Mucosa of descending colon (tissue), 3 donors: ENCODE data around the gene GNAO1. TPM values are rescaled to one million over a fixed set of nuclear protein-coding genes. Genes with fewer than 3 reads are reported as not detected.
A peak's percentile ranks its signal among the peaks of the same experiment; 100 is the strongest.

ENCODE experiments used
- ATAC-seq: fragments of 200-7000 bp; cut with Tn5 transposase; one replicate; pipeline ENCODE4 v1.9.1; 2020; ENCODE audit warnings: mild to moderate bottlenecking, moderate library complexity
- DNase-seq, 3 donors: peaks; one replicate each; pipeline ENCODE4 v3.0.0-alpha.2; 2020
- H3K36me3 ChIP-seq: fragments of 200-600 bp; one replicate; pipeline ENCODE4 v1.8.0; 2021; ENCODE audit warnings: low read depth, mild to moderate bottlenecking
- H3K4me1 ChIP-seq: fragments of 200-600 bp; one replicate; pipeline ENCODE4 v1.8.0; 2021; ENCODE audit warnings: low read depth, mild to moderate bottlenecking
- H3K4me3 ChIP-seq: fragments of 200-600 bp; one replicate; pipeline ENCODE4 v1.8.0; 2021; ENCODE audit warnings: mild to moderate bottlenecking
- H3K9me3 ChIP-seq: fragments of 200-600 bp; one replicate; pipeline ENCODE4 v1.8.0; 2021; ENCODE audit warnings: mild to moderate bottlenecking
- intact Hi-C, 2 donors: fragments of 100-400 bp; cut with DNase I in 1 of 2; cut with micrococcal nuclease in 1 of 2; formaldehyde crosslinking; loops; one replicate each; pipeline versions ENCODE4 v1.11.0 to v1.11.1; 2022; cut with DNase I, micrococcal nuclease
- total RNA-seq, 3 donors: library from RNA; stranded (reverse); fragmentation: NEBNext Ultra II Directional in 2 of 3; extraction: Animal tissue kit (Norgen Biotek cat#: 25700) in 2 of 3; gene quantifications; one replicate each; pipeline versions ENCODE4 v1.2.1 to v1.2.4, GENCODE V29; 2021 to 2023
- TF ChIP-seq, protein P1 (sequence below): fragments of 200-600 bp; IDR thresholded peaks from one replicate; pipeline ENCODE4 v1.8.0; 2022; ENCODE audit warnings: antibody characterized with exemption, mild to moderate bottlenecking
- donor health status: DM: no; HTN: no; CAD: no; lungs with moderate emphysema.
- donor health status: DM: no; HTN: no; CAD: no.
- donor health status: DM: no; HTN: yes; CAD: no.

The GNAO1 gene
- total RNA-seq, 3 donors from 2014 or later = 8.3 to 113 (median 9.8) TPM

DNA sequence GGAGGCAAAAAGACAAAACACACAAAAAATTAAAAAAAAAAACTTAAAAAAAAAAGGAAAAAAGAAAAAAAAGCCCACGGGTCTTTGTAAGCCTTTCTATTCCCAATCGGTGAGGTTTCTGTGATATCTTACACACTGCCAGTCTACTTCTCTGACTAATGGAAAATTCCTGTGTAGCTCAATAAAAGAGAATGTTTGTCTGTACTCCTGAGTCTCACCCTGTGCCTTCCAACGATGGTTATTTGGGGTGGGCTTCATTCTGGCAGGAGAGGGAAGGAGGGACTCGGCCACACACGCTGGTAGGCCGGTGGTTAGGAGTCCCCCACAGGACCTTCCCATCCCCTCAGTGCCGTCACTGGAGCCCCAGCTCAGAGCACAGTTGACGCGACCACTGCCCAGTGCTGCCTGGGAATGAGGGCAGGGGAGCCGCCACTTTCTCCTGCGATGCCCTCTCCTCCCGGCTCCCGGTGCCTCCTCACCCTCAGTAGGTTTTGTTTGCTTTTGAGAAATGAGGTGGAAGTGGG is 166.0 kb downstream of the GNAO1 start:
- TF ChIP-seq, protein P1, sequence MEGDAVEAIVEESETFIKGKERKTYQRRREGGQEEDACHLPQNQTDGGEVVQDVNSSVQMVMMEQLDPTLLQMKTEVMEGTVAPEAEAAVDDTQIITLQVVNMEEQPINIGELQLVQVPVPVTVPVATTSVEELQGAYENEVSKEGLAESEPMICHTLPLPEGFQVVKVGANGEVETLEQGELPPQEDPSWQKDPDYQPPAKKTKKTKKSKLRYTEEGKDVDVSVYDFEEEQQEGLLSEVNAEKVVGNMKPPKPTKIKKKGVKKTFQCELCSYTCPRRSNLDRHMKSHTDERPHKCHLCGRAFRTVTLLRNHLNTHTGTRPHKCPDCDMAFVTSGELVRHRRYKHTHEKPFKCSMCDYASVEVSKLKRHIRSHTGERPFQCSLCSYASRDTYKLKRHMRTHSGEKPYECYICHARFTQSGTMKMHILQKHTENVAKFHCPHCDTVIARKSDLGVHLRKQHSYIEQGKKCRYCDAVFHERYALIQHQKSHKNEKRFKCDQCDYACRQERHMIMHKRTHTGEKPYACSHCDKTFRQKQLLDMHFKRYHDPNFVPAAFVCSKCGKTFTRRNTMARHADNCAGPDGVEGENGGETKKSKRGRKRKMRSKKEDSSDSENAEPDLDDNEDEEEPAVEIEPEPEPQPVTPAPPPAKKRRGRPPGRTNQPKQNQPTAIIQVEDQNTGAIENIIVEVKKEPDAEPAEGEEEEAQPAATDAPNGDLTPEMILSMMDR = no peak
- Histone ChIP-seq H3K4me3 (no peak overlapping the region), H3K9me3 (no peaks in the 10 kb centered on the region), H3K4me1 (peaks cover 4% of the 10 kb centered on the region), H3K36me3 (no peaks in the 10 kb centered on the region)
- intact Hi-C loops = no loop called here
- peak; percentile 8 for ATAC-seq
- DNase-seq = peak in 2 of 3 donors; percentile 19 to 45

DNA sequence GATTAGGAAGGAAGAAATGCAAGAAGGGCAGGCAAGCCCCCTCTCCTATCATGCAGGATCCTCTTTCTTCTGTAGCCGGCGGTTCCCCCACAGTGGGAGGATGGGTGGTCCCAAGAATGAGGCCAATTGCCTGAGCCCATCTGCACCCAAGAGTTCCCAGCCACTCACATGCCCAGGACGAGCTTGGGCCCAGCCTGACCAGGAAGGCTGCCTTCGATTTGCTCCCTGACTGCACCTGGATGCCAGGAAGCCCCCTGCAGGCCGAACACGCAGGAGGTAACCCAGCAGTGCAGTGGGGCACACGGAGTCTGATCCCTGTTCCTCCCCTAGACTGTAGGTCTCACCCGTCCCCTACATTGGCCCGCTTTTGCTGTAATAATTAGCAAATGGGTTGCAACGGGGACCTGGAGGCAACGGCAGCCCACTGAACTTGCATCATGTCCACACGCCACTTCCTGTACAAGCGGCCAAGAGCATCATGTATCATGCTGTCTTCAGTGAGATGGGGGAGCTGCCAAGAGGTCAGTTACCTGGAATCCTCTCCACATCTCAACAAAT is 166.6 kb downstream of the GNAO1 start:
- peaks cover 4% of the 10 kb centered on the region for H3K4me1 ChIP-seq
- intact Hi-C loops = no loop called here
- TF ChIP-seq, protein P1 = no peak
- H3K36me3 ChIP-seq = no peaks in the 10 kb centered on the region
- ATAC-seq (no peak), DNase-seq (peak in 2 of 3 donors; percentile 28 to 44)
- H3K9me3 ChIP-seq = no peaks in the 10 kb centered on the region
- no peak overlapping the region for H3K4me3 ChIP-seq

DNA sequence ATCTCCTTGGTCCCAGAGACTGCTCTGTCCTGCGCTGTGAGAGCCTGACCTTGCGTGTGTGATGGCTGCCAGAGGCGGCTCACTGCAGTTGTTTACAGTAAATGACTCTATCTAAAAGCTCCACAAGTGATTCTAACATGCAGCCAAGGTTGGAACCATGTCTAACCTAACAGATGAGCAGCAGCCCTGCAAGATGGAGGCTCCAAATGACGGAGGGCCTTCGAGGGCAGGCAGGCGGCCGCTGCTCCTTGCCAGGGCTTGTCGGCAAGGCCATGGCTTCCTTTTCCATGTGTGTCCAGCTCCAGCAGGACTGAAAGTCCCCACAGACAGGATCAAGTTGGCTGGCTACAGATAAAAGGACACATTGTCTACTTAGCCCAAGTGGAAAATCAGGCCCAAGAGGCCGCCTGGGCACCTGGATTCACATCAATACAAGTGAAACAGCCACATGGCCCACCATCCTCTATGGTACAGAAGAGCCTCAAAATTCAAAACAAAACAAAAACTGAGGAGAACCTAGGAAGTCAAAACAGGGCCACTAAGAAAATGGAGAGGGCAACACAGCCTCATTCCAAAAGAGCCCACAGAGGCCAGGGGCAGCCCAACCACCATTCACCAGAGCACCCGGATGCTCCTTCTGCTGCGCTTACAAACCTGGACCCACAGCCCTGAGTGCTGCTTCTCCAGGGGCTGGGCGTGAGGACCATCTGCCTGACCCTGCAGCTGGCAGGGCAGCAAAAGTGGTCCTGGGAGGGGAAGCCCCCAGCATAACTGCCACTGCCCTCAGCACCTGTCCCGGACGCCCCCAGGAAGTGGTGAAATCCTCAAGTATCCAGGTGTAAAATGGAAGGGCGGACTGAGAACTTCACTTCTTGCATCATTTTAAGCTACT is 169.1 kb downstream of the GNAO1 start:
- Histone ChIP-seq H3K4me3 (no peak overlapping the region), H3K9me3 (no peaks in the 10 kb centered on the region), H3K36me3 (no peaks in the 10 kb centered on the region), H3K4me1 (peaks cover 4% of the 10 kb centered on the region)
- TF ChIP-seq, protein P1 = no peak
- no peak for ATAC-seq
- peak in 1 of 3 donors; percentile 35 for DNase-seq
- intact Hi-C loops = no loop called here

DNA sequence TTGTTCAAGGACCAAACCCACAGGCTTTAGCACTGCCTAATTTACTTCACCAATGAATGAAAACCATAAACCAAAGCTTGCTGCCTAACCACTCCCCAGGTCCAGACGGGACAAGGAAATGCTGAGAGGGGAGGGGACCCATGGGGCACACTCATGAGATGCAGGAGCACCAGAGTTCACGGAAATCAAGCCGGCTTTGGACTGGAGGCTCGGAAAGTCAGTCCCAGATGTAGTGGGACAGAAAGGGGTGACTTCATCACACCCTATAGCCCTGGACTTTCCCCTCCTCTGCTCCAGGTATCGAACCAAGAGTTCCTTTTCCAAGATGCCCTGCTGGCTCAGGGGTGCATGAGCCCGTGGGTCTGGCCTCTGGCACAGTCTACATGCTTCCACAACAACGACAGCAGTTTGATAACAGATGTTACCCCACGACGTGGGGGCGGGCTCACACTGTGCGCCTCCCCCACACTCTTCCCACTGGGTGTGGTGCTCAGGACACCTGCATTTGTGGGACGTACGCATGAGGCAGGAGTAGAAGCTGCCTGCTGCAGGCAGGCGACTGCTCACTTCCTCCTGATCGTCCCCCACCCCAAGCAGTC is 170.9 kb downstream of the GNAO1 start:
- DNase-seq = peak in 1 of 3 donors; percentile 14

DNA sequence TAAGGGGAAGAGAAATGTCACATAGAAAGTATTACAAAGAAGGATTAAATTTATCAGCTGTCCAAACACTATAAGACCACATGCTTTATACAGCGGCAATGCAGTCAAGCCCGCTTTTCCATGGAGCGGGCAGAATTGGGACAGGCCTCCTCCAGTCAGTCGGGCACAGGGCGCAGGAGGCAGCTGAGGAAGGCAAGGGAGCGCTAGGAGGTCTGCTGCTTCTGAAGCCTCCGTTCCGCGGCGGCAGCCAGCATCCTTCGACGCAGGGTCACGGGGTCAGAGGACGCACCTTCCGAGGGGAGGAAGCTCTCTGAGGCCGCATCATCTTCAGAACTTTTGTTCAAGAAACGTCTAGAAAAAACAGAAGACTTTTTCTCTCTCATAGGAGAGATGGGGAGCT is 171.4 kb downstream of the GNAO1 start:
- TF ChIP-seq, protein P1 = no peak
- Histone ChIP-seq H3K4me3 (no peak overlapping the region), H3K36me3 (no peaks in the 10 kb centered on the region), H3K4me1 (no peaks in the 10 kb centered on the region), H3K9me3 (no peaks in the 10 kb centered on the region)
- ATAC-seq (no peak), DNase-seq (peak in 1 of 3 donors; percentile 29)
- intact Hi-C loops = no loop called here

More for the DNA sequence above, 170.9 kb downstream of the GNAO1 start:
- no peaks in the 10 kb centered on the region for H3K36me3 ChIP-seq
- intact Hi-C loops = no loop called here
- H3K4me3 ChIP-seq = no peak overlapping the region
- no peaks in the 10 kb centered on the region for H3K9me3 ChIP-seq
- H3K4me1 ChIP-seq = no peaks in the 10 kb centered on the region
- ATAC-seq = no peak
- TF ChIP-seq, protein P1 = no peak
